ENCODE results near the gene DTL. TPM values are rescaled to one million over a fixed set of nuclear protein-coding genes. Genes with fewer than 3 reads are reported as not detected.

The DTL gene
- total RNA-seq, 1 experiment from 2014 or later, result 41.0 TPM

DNA sequence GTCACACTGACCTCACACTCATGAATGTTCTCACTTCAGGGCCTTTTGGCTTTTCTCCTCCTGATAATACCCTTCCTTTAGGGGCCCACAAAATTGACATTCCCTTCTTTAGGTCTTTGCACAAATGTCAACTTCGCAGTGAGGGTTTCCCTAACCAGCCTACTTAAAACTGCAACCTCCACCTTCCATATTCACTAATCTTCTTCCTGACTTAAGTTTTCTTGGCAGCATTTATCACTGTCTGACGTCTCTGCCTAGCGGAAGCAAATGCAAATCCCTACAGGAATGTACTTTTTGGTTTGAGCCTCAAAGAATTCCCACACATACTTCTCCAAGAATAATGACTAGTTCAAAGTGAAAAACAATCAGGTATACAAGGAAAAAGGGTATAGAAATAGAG is 33.0 kb upstream of the DTL start:
- CTCF ChIA-PET, result no interaction called here
- no peak for DNase-seq (ENCODE audit: low read depth, low spot score)
- Histone ChIP-seq H2AFZ (ENCODE audit: low read depth, low read length, poor library complexity, severe bottlenecking) (no peak overlapping the region), H3K36me3 (ENCODE audit: control insufficient read depth in 1 of 2, insufficient read depth in 2 of 2, low read length in 2 of 2) (peaks cover 0 to 3% of the 10 kb centered on the region in 2 experiments; a peak in 2 of 4 replicates), H3K9me3 (ENCODE audit: control insufficient read depth in 1 of 2, insufficient read depth in 1 of 2, low read depth in 1 of 2, low read length in 2 of 2) (no peaks in the 10 kb centered on the region), H3K4me2 (ENCODE audit: low read length) (no peak overlapping the region), H3K27ac (ENCODE audit: low read depth, low read length) (no peak overlapping the region), H3K4me1 (ENCODE audit: control insufficient read depth in 1 of 2, insufficient read depth in 2 of 2, low read length in 2 of 2) (no peaks in the 10 kb centered on the region), H3K4me3 (replicated peaks in 1 of 2; ENCODE audit: low read depth in 1 of 2, low read length in 2 of 2) (no peak overlapping the region), H4K20me1 (ENCODE audit: insufficient read depth) (no peaks in the 10 kb centered on the region), H3K79me2 (ENCODE audit: insufficient read depth, low read length) (no peaks in the 10 kb centered on the region), H3K27me3 (ENCODE audit: insufficient read depth, low read length) (no peaks in the 10 kb centered on the region), H3K9ac (ENCODE audit: low read length) (no peak overlapping the region), H3K9me2 (ENCODE audit: insufficient read depth) (no peaks in the 10 kb centered on the region)
- RAD21 ChIA-PET (ENCODE audit: low non-redundant PET in 1 of 2, low total read pairs in 2 of 2, uncharacterized antibody in 2 of 2, unreplicated experiment in 2 of 2), result no interaction called here
- BruUV-seq (replicated peaks), result no TSS peak
- POLR2A ChIA-PET, result no interaction called here
- intact Hi-C loops (cut with micrococcal nuclease), result no loop called here
- ATAC-seq, result no peak
- TF ChIP-seq, protein P1, sequence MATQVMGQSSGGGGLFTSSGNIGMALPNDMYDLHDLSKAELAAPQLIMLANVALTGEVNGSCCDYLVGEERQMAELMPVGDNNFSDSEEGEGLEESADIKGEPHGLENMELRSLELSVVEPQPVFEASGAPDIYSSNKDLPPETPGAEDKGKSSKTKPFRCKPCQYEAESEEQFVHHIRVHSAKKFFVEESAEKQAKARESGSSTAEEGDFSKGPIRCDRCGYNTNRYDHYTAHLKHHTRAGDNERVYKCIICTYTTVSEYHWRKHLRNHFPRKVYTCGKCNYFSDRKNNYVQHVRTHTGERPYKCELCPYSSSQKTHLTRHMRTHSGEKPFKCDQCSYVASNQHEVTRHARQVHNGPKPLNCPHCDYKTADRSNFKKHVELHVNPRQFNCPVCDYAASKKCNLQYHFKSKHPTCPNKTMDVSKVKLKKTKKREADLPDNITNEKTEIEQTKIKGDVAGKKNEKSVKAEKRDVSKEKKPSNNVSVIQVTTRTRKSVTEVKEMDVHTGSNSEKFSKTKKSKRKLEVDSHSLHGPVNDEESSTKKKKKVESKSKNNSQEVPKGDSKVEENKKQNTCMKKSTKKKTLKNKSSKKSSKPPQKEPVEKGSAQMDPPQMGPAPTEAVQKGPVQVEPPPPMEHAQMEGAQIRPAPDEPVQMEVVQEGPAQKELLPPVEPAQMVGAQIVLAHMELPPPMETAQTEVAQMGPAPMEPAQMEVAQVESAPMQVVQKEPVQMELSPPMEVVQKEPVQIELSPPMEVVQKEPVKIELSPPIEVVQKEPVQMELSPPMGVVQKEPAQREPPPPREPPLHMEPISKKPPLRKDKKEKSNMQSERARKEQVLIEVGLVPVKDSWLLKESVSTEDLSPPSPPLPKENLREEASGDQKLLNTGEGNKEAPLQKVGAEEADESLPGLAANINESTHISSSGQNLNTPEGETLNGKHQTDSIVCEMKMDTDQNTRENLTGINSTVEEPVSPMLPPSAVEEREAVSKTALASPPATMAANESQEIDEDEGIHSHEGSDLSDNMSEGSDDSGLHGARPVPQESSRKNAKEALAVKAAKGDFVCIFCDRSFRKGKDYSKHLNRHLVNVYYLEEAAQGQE (IDR thresholded peaks at IDR 0.05; ENCODE audit: low read depth), result no peak
- TF ChIP-seq ATF3 (IDR thresholded peaks at IDR 0.05), result no peak
- no peak for TF ChIP-seq CEBPB (IDR thresholded peaks at IDR 0.05; ENCODE audit: low read depth)
- no peak for TF ChIP-seq EZH2phosphoT487 (IDR thresholded peaks at IDR 0.05; ENCODE audit: borderline replicate concordance)
- TF ChIP-seq, protein P2, sequence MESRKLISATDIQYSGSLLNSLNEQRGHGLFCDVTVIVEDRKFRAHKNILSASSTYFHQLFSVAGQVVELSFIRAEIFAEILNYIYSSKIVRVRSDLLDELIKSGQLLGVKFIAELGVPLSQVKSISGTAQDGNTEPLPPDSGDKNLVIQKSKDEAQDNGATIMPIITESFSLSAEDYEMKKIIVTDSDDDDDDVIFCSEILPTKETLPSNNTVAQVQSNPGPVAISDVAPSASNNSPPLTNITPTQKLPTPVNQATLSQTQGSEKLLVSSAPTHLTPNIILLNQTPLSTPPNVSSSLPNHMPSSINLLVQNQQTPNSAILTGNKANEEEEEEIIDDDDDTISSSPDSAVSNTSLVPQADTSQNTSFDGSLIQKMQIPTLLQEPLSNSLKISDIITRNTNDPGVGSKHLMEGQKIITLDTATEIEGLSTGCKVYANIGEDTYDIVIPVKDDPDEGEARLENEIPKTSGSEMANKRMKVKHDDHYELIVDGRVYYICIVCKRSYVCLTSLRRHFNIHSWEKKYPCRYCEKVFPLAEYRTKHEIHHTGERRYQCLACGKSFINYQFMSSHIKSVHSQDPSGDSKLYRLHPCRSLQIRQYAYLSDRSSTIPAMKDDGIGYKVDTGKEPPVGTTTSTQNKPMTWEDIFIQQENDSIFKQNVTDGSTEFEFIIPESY (IDR thresholded peaks at IDR 0.05; ENCODE audit: extremely low read depth, insufficient replicate concordance, low read length), result no peak
- no peak for TF ChIP-seq EZH2 (IDR thresholded peaks at IDR 0.05)
- no peak for TF ChIP-seq SIN3A (IDR thresholded peaks at IDR 0.05; ENCODE audit: low read depth)
- TF ChIP-seq ZFX (IDR thresholded peaks at IDR 0.05), result no peak
- no peak for TF ChIP-seq JUND (IDR thresholded peaks at IDR 0.05)
- TF ChIP-seq ELF1 (IDR thresholded peaks at IDR 0.05; ENCODE audit: borderline replicate concordance, low read depth), result no peak
- no peak for TF ChIP-seq ZNF274 (IDR thresholded peaks at IDR 0.05; ENCODE audit: low read depth, low read length)
- TF ChIP-seq EGR1 (IDR thresholded peaks at IDR 0.05; ENCODE audit: low read depth), result no peak
- TF ChIP-seq CBX3 (IDR thresholded peaks at IDR 0.05; ENCODE audit: low read depth), result no peak
- TF ChIP-seq FOSL1 (IDR thresholded peaks at IDR 0.05; ENCODE audit: low read depth), result no peak

Data from HCT116 (cell line).